IMR-90 (cell line): ENCODE measurements around the gene OR4D11. TPM values are rescaled to one million over a fixed set of nuclear protein-coding genes. Genes with fewer than 3 reads are reported as not detected.

Experiments
- ATAC-seq: fragments of 200-7000 bp; cut with Tn5 transposase; 2 replicates; pipeline ENCODE4 v1.9.1; 2020; ENCODE audit warnings: low read depth, mild to moderate bottlenecking, moderate library complexity
- BruUV-seq: library from RNA; stranded (reverse); fragments of 400-500 nt; replicated peaks from 2 replicates; lab custom pipeline; 2021; lab: Mats Ljungman, UMichigan
- CTCF ChIA-PET: fragments of 300-600 bp; formaldehyde crosslinking; extraction: SDS; loops from one replicate; lab custom pipeline; 2021; ENCODE audit warnings: antibody characterized with exemption; lab: Yijun Ruan, JAX
- POLR2A ChIA-PET: fragments of 300-600 bp; sonication (Branson Sonifier 250); formaldehyde crosslinking; loops from one replicate; lab custom pipeline; 2022; ENCODE audit warnings: antibody characterized with exemption; ENCODE audit not compliant: unreplicated experiment; lab: Charles Lee
- DNase-seq: peaks from one replicate; pipeline ENCODE4 v3.0.0; 2013
- H2AFZ ChIP-seq: replicated peaks from 2 replicates; pipeline ENCODE3; 2013; ENCODE audit warnings: low read length, mild to moderate bottlenecking; ENCODE audit not compliant: poor library complexity
- H2AK5ac ChIP-seq: 2 replicates; pipeline ENCODE4 v1.6.1; 2013; ENCODE audit warnings: low read depth, low read length, inconsistent platforms
- H2AK9ac ChIP-seq: replicated peaks from 2 replicates; pipeline ENCODE3; 2013; ENCODE audit warnings: mild to moderate bottlenecking, low read depth, low read length, moderate library complexity; ENCODE audit not compliant: poor library complexity
- H2BK120ac ChIP-seq: 2 replicates; pipeline ENCODE4 v1.6.1; 2013; ENCODE audit warnings: low read depth, low read length, inconsistent platforms
- H2BK15ac ChIP-seq: 3 replicates; pipeline ENCODE4 v1.6.1; 2013; ENCODE audit warnings: low read depth, low read length, inconsistent platforms
- H2BK20ac ChIP-seq: 2 replicates; pipeline ENCODE4 v1.6.1; 2013; ENCODE audit warnings: low read depth, mild to moderate bottlenecking, inconsistent platforms, low read length, moderate library complexity
- H2BK5ac ChIP-seq: 2 replicates; pipeline ENCODE4 v1.6.1; 2013; ENCODE audit warnings: mild to moderate bottlenecking, low read depth, low read length, inconsistent platforms; ENCODE audit not compliant: poor library complexity, severe bottlenecking
- H3K14ac ChIP-seq: replicated peaks from 2 replicates; pipeline ENCODE4 v1.6.1; 2013; ENCODE audit warnings: low read depth, low read length, inconsistent platforms
- H3K18ac ChIP-seq: 2 replicates; pipeline ENCODE4 v1.6.1; 2013; ENCODE audit warnings: low read depth, low read length, control low read depth
- H3K23ac ChIP-seq: 2 replicates; pipeline ENCODE4 v1.6.1; 2013; ENCODE audit warnings: low read depth, low read length, inconsistent platforms
- H3K27ac ChIP-seq: 2 replicates; pipeline ENCODE4 v1.5.1; 2013; ENCODE audit warnings: mild to moderate bottlenecking, control low read depth, low read length; ENCODE audit not compliant: insufficient read depth
- H3K27me3 ChIP-seq: 2 replicates; pipeline ENCODE4 v1.6.1; 2013; ENCODE audit warnings: low read length; ENCODE audit not compliant: control insufficient read depth, insufficient read depth
- H3K36me3 ChIP-seq: 2 replicates; pipeline ENCODE4 v1.6.1; 2013; ENCODE audit warnings: low read length, mixed read lengths; ENCODE audit not compliant: control insufficient read depth, insufficient read depth
- H3K4ac ChIP-seq: 2 replicates; pipeline ENCODE4 v1.6.1; 2013; ENCODE audit warnings: low read depth, low read length, inconsistent platforms
- H3K4me1 ChIP-seq: 2 replicates; pipeline ENCODE4 v1.6.1; 2013; ENCODE audit warnings: low read length, mixed read lengths; ENCODE audit not compliant: control insufficient read depth, insufficient read depth
- H3K4me2 ChIP-seq: 2 replicates; pipeline ENCODE4 v1.6.1; 2013; ENCODE audit warnings: low read depth, mild to moderate bottlenecking, control low read depth, low read length, moderate library complexity
- H3K4me3 ChIP-seq: 2 replicates; pipeline ENCODE4 v1.5.1; 2013; ENCODE audit warnings: low read depth, mild to moderate bottlenecking, control low read depth, low read length, moderate library complexity; ENCODE audit not compliant: insufficient read depth
- H3K56ac ChIP-seq: 2 replicates; pipeline ENCODE4 v1.6.1; 2013; ENCODE audit warnings: low read length, inconsistent platforms; ENCODE audit not compliant: insufficient read depth; ENCODE audit errors: extremely low read depth
- H3K79me1 ChIP-seq, 2 experiments: 2 replicates each; pipeline ENCODE4 v1.6.1; 2013; ENCODE audit warnings: low read length in 2 of 2, inconsistent platforms in 1 of 2, low read depth in 1 of 2
- H3K9ac ChIP-seq: 2 replicates; pipeline ENCODE4 v1.6.1; 2013; ENCODE audit warnings: low read depth, low read length, control low read depth
- H3K9me1 ChIP-seq: 2 replicates; pipeline ENCODE4 v1.6.1; 2013; ENCODE audit warnings: low read length, inconsistent platforms; ENCODE audit not compliant: insufficient read depth
- H3K9me3 ChIP-seq: 2 replicates; pipeline ENCODE4 v1.6.1; 2013; ENCODE audit warnings: low read length; ENCODE audit not compliant: control insufficient read depth, insufficient read depth
- H4K20me1 ChIP-seq: 2 replicates; pipeline ENCODE4 v1.6.1; 2013; ENCODE audit warnings: low read length, inconsistent platforms; ENCODE audit not compliant: insufficient read depth
- H4K5ac ChIP-seq: 2 replicates; pipeline ENCODE4 v1.6.1; 2013; ENCODE audit warnings: mild to moderate bottlenecking, low read depth, low read length, control low read depth
- H4K8ac ChIP-seq, 2 experiments: 2 replicates each; pipeline ENCODE4 v1.6.1; 2013; ENCODE audit warnings: low read depth in 2 of 2, low read length in 2 of 2, control low read depth in 1 of 2, inconsistent platforms in 1 of 2
- H4K91ac ChIP-seq: 2 replicates; pipeline ENCODE4 v1.6.1; 2013; ENCODE audit warnings: low read depth, low read length, inconsistent platforms; ENCODE audit not compliant: insufficient read depth
- BHLHE40 ChIP-seq: fragments of 150-350 bp; IDR thresholded peaks from 2 replicates; pipeline ENCODE4 v1.6.1; 2016; ENCODE audit warnings: mild to moderate bottlenecking, low read depth, low read length
- CHD1 ChIP-seq: IDR thresholded peaks from 2 replicates; pipeline ENCODE4 v1.6.1; 2012; ENCODE audit warnings: low read depth, low read length, improper control_type of control experiment
- FOS ChIP-seq: fragments of 150-350 bp; IDR thresholded peaks from 2 replicates; pipeline ENCODE4 v1.6.1; 2016; ENCODE audit warnings: low read depth, low read length
- MAFK ChIP-seq: IDR thresholded peaks from 2 replicates; pipeline ENCODE4 v1.6.1; 2012; ENCODE audit warnings: low read depth, low read length, improper control_type of control experiment
- MAZ ChIP-seq: IDR thresholded peaks from 2 replicates; pipeline ENCODE4 v1.6.1; 2012; ENCODE audit warnings: low read depth, mild to moderate bottlenecking, low read length, improper control_type of control experiment, moderate library complexity, borderline replicate concordance
- NFE2L2 ChIP-seq: fragments of 150-350 bp; IDR thresholded peaks from 2 replicates; pipeline ENCODE4 v1.6.1; 2016; ENCODE audit warnings: low read depth, mild to moderate bottlenecking, low read length
- POLR2A ChIP-seq: IDR thresholded peaks from 2 replicates; pipeline ENCODE4 v1.6.1; 2012; ENCODE audit warnings: mild to moderate bottlenecking, low read depth, low read length
- RAD21 ChIP-seq: IDR thresholded peaks from 2 replicates; pipeline ENCODE4 v1.6.1; 2012; ENCODE audit warnings: low read length, improper control_type of control experiment
- RCOR1 ChIP-seq: IDR thresholded peaks from 2 replicates; pipeline ENCODE4 v1.6.1; 2012; ENCODE audit warnings: mild to moderate bottlenecking, low read length, improper control_type of control experiment; ENCODE audit not compliant: insufficient replicate concordance
- RFX5 ChIP-seq: IDR thresholded peaks from 2 replicates; pipeline ENCODE4 v1.8.0; 2012; ENCODE audit warnings: low read depth, mild to moderate bottlenecking, low read length, moderate library complexity
- SMC3 ChIP-seq: fragments of 150-350 bp; IDR thresholded peaks from 2 replicates; pipeline ENCODE4 v1.6.1; 2016; ENCODE audit warnings: low read depth, mild to moderate bottlenecking, antibody characterized with exemption, low read length, moderate library complexity
- WGBS, 2 experiments: methylation state at CpG; one replicate each; pipeline versions ENCODE4 v1.1.5 to v1.1.7; 2013; ENCODE audit warnings: missing lambda C conversion rate in 2 of 2; ENCODE audit not compliant: insufficient read length in 1 of 2; ENCODE audit errors: extremely low coverage in 2 of 2; 5-methylcytosine and 5-hydroxymethylcytosine counted together
- dilution Hi-C: fragments of 300-500 bp; cut with HindIII; formaldehyde crosslinking; loops from one replicate; pipeline ENCODE4 v1.14.3; 2018; ENCODE audit warnings: low sequenced_read_pairs; ENCODE audit not compliant: unreplicated experiment
- in situ Hi-C: fragments of 300-500 bp; cut with MboI; formaldehyde crosslinking; loops from 3 replicates; pipeline ENCODE4 v1.14.3; 2019; ENCODE audit warnings: low sequenced_read_pairs, inconsistent platforms, mixed read lengths
- intact Hi-C: fragments of 100-400 bp; cut with micrococcal nuclease; formaldehyde crosslinking; loops from 2 replicates; pipeline ENCODE4 v1.10.0; 2022
- polyA plus RNA-seq, 3 experiments: library from polyadenylated mRNA; depleted of rRNA; stranded (reverse); fragments of >200 nt; gene quantifications; 2 replicates each; pipeline ENCODE4 v1.2.3, GENCODE V29; 2012; ENCODE audit warnings: low replicate concordance in 1 of 3
- total RNA-seq: library from RNA; depleted of rRNA; stranded (reverse); fragments of >200 nt; gene quantifications from 2 replicates; pipeline ENCODE4 v1.2.3, GENCODE V29; 2012
- TF ChIP-seq, protein P1 (sequence below): conservative IDR thresholded peaks from 2 replicates; pipeline ENCODE4 v1.5.1; 2012; ENCODE audit warnings: mild to moderate bottlenecking, low read depth, low read length, improper control_type of control experiment

OR4D11 gene
- total and polyA plus RNA-seq, 2 of the 4 experiments (the other 2 are of a cell fraction): not detected

GRCh38 chr11:59463190-59463641, 40.2 kb upstream of the OR4D11 start:
- Histone ChIP-seq H3K4me2 (no peak overlapping the region), H4K20me1 (no peaks in the 10 kb centered on the region), H3K14ac (no peak overlapping the region), H2BK5ac (no peak overlapping the region), H3K27ac (no peak overlapping the region), H3K4ac (no peak overlapping the region), H3K36me3 (no peaks in the 10 kb centered on the region), H3K23ac (no peak overlapping the region), H4K8ac (no peak overlapping the region), H2AK5ac (no peak overlapping the region), H3K27me3 (no peaks in the 10 kb centered on the region), H2AFZ (no peak overlapping the region), H4K5ac (no peak overlapping the region), H3K9ac (no peak overlapping the region), H4K91ac (no peak overlapping the region), H3K18ac (no peak overlapping the region), H3K4me1 (no peaks in the 10 kb centered on the region), H2BK20ac (no peak overlapping the region), H2BK120ac (no peak overlapping the region), H3K9me3 (no peaks in the 10 kb centered on the region), H2BK15ac (no peak overlapping the region), H2AK9ac (no peak overlapping the region), H3K4me3 (no peak overlapping the region), H3K79me1 (no peaks in the 10 kb centered on the region), H3K56ac (no peak overlapping the region), H3K9me1 (no peaks in the 10 kb centered on the region)
- intact Hi-C loops (no loop called here), dilution Hi-C loops (no loop called here), in situ Hi-C loops (no loop called here)
- BruUV-seq: no TSS peak
- ATAC-seq: no peak
- TF ChIP-seq BHLHE40 (no peak), POLR2A (no peak), RFX5 (no peak), NFE2L2 (no peak), SMC3 (no peak), MAZ (no peak), FOS (no peak), RCOR1 (no peak), CHD1 (no peak), RAD21 (no peak), MAFK (no peak)
- TF ChIP-seq, protein P1, sequence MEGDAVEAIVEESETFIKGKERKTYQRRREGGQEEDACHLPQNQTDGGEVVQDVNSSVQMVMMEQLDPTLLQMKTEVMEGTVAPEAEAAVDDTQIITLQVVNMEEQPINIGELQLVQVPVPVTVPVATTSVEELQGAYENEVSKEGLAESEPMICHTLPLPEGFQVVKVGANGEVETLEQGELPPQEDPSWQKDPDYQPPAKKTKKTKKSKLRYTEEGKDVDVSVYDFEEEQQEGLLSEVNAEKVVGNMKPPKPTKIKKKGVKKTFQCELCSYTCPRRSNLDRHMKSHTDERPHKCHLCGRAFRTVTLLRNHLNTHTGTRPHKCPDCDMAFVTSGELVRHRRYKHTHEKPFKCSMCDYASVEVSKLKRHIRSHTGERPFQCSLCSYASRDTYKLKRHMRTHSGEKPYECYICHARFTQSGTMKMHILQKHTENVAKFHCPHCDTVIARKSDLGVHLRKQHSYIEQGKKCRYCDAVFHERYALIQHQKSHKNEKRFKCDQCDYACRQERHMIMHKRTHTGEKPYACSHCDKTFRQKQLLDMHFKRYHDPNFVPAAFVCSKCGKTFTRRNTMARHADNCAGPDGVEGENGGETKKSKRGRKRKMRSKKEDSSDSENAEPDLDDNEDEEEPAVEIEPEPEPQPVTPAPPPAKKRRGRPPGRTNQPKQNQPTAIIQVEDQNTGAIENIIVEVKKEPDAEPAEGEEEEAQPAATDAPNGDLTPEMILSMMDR: no peak
- no CpG with 5 or more reads among the region's 5 CpGs for WGBS, 2 experiments
- CTCF ChIA-PET: interaction anchor here (0.6 kb wide), 1 partner anchor 15 kb away, joined by 3 read pairs; no protein-coding TSS in a partner anchor
- POLR2A ChIA-PET: no interaction called here
- DNase-seq: no peak
